Activated T-helper 1 cell treated with anti-CD3 and anti-CD28 coated beads, Interleukin-12 subunit alpha, Interleukin-12 subunit beta, Interleukin-2, Interleukin-4 antibody, amounts not matched to agents 30 ng/mL and 10 ng/mL and 1 ng/mL, durations not matched to agents 14 hours and 24 hours and 36 hours (primary cell): ENCODE results near the gene EYA3. TPM values are rescaled to one million over a fixed set of nuclear protein-coding genes. Genes with fewer than 3 reads are reported as not detected.

Experiments used
- DNase-seq: peaks from one replicate; pipeline ENCODE4 v3.0.0; 2021; ENCODE audit warnings: low spot score
- H3K27ac Mint-ChIP-seq: one replicate; pipeline ENCODE4 v1.8.0; 2021; ENCODE audit warnings: mild to moderate bottlenecking, mixed read lengths
- H3K27me3 Mint-ChIP-seq: one replicate; pipeline ENCODE4 v1.8.0; 2022; ENCODE audit warnings: mild to moderate bottlenecking, moderate library complexity, mixed read lengths; ENCODE audit not compliant: insufficient read depth
- H3K36me3 Mint-ChIP-seq: one replicate; pipeline ENCODE4 v1.8.0; 2021; ENCODE audit warnings: low read depth, mixed read lengths
- H3K4me1 Mint-ChIP-seq: one replicate; pipeline ENCODE4 v1.8.0; 2021; ENCODE audit warnings: low read depth, mixed read lengths
- H3K4me3 Mint-ChIP-seq: one replicate; pipeline ENCODE4 v1.8.0; 2021; ENCODE audit warnings: mild to moderate bottlenecking, moderate library complexity, mixed read lengths
- H3K9me3 Mint-ChIP-seq: one replicate; pipeline ENCODE4 v1.8.0; 2021; ENCODE audit warnings: mixed read lengths
- intact Hi-C: fragments of 100-400 bp; cut with micrococcal nuclease; formaldehyde crosslinking; loops from one replicate; pipeline ENCODE4 v1.15.1; 2024
- total RNA-seq: library from RNA; stranded (reverse); gene quantifications from 2 replicates; pipeline ENCODE4 v1.2.3, GENCODE V29; 2022

Gene EYA3
- total RNA-seq, 1 donor from 2014 or later, result 32.2 TPM

- no peak for DNase-seq
- Mint-ChIP-seq H3K4me3 (no peak overlapping the region), H3K36me3 (no peaks in the 10 kb centered on the region), H3K27ac (no peak overlapping the region), H3K4me1 (no peaks in the 10 kb centered on the region), H3K27me3 (peaks cover 13% of the 10 kb centered on the region), H3K9me3 (no peaks in the 10 kb centered on the region)
- intact Hi-C loops, result no loop called here
Measured at GRCh38 chr1:28104866-28105467, 16.6 kb upstream of the EYA3 start.

DNA sequence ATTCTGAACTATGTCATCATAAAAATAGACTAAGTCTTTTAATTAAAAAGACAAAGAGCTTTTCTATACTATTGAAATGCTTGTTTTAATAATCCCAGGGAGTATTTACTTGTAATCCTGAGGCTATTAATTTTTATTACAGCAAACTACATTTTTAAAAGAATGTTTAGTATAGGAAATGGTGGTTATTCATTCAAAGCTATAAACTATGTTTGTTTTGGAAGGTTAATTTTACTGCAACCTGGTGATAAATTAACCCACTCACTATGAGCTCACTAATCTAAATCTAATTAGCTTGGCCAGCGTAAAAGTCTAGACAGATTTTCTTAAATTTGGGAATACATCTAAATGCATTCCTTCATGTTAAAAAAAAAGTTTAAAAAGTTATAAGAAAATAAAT lies 13.8 kb upstream of the EYA3 start:
- DNase-seq, result no peak
- intact Hi-C loops, result no loop called here
- Mint-ChIP-seq H3K36me3 (no peaks in the 10 kb centered on the region), H3K27ac (no peak overlapping the region), H3K4me1 (peaks cover under 1% of the 10 kb centered on the region), H3K9me3 (no peaks in the 10 kb centered on the region), H3K4me3 (no peak overlapping the region), H3K27me3 (peaks cover 19% of the 10 kb centered on the region)

DNA sequence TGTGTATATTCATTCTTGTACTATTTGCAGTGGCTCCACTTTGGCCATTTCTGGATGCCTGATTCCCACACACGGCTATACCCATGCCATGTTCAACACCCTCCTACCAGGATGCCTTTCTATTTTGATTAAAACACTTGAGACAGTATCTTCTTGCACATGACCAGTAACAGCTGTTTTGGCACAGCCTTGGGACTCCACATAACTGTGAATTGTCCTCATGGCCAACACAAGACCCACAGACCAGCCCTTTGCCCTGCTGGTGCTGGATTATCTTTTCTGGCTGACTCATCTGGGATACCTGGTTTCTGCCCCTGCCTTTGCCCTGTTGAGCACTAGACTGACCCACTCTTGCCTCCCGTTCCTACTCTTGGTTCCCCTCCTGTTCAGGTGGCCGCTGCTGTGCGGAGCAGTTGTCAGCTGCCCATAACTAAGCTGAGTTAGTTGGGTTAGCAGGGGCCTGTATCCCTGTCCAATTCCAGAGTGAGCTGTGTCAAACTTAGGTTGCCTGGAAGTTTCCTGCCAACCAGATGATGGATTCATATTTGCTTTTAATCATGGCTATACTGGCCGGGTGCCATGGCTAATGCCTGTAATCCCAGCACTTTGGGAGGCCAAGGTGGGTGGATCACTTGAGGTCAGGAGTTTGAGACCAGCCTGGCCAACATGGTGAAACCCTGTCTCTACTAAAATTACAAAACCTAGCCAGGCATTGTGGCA lies 10.8 kb upstream of the EYA3 start:
- Mint-ChIP-seq H3K36me3 (no peaks in the 10 kb centered on the region), H3K27me3 (peaks cover 29% of the 10 kb centered on the region), H3K27ac (no peak overlapping the region), H3K4me3 (no peak overlapping the region), H3K4me1 (peaks cover 13% of the 10 kb centered on the region), H3K9me3 (no peaks in the 10 kb centered on the region)
- intact Hi-C loops, result no loop called here
- DNase-seq, result no peak

GRCh38 chr1:28097100-28097472 lies 8.7 kb upstream of the EYA3 start:
- intact Hi-C loops, result no loop called here
- H3K27me3 Mint-ChIP-seq, result peaks cover 38% of the 10 kb centered on the region
- no peak overlapping the region for H3K4me3 Mint-ChIP-seq
- H3K27ac Mint-ChIP-seq, result no peak overlapping the region
- H3K36me3 Mint-ChIP-seq, result no peaks in the 10 kb centered on the region
- H3K9me3 Mint-ChIP-seq, result no peaks in the 10 kb centered on the region
- peaks cover 13% of the 10 kb centered on the region for H3K4me1 Mint-ChIP-seq
- no peak for DNase-seq

- Mint-ChIP-seq H3K4me3 (no peak overlapping the region), H3K9me3 (no peaks in the 10 kb centered on the region), H3K27ac (no peak overlapping the region), H3K36me3 (no peaks in the 10 kb centered on the region), H3K27me3 (peaks cover 38% of the 10 kb centered on the region), H3K4me1 (peaks cover 13% of the 10 kb centered on the region)
- no peak for DNase-seq
- intact Hi-C loops, result no loop called here
Measured at GRCh38 chr1:28096210-28097099, 8.0 kb upstream of the EYA3 start.

DNA sequence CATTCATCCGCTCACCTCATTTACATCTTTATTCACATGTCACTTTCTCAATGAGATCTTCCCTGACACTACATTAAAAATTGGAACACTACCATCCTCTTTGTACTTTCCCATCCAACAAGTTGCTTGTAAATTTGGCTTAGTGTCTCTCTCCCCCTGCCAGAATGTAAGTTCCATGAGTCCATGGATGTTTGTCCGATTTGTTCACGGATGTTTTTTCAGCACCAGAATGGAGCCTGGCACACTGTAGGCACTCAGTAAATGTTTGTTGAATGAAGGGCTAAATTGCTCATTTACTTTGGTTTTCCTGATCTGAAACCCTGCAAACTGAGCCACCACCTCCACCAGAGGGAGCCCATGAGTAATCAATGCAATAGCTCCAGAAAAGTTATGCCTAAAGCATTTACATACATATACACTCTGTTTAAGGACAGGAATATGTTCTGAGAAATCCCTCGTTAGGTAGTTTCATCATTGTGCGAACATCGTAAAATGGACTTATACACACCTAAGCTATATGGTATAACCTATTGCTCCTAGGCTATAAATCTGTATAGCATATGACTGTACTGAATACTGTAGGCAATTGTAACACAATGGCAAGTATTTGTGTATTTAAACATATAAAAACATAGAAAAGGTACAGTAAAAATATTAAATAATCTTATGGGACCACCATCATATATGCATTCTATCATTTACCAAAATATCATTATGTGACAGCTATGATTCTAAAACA lies 2.8 kb upstream of the EYA3 start:
- Mint-ChIP-seq H3K27me3 (peaks cover 25% of the 10 kb centered on the region), H3K27ac (peak overlapping the region; percentile 11), H3K9me3 (no peaks in the 10 kb centered on the region), H3K36me3 (peaks cover 7% of the 10 kb centered on the region), H3K4me3 (peak overlapping the region; percentile 50), H3K4me1 (peaks cover 29% of the 10 kb centered on the region)
- peak; percentile 69 for DNase-seq
- intact Hi-C loops, result loop anchor here (1.0 to 2.0 kb wide), 4 partner anchors 22 to 141 kb away; no protein-coding TSS in a partner anchor

DNA sequence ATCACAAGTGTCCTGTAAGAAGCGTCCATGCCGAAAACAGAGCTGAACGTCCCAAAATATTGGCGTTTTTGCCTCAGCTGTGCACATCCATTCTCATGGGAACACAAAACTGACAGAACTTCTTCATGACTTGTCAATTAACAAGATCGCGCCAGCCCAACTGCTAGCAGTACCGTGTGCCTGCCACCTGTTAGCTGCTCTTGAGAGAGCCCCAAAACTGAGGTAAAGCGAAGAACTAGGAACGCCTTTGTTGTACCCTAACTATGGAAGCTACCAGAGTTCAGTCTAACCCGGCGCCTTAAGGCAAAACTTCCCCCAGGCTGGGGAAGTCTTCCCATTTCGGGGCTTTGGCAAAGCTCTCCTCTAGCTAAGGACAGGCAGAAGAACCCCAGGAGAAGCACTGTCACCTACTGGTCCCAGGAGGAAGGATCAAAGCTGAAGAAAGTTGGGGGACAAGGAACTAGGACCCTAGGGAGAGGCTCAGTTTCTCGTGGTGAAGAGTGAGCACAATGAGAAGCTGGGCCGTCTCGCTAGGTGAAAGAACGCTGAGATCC lies 719 bp downstream of the EYA3 start:
- DNase-seq, result no peak
- Mint-ChIP-seq H3K4me3 (peak overlapping the region; percentile 99), H3K36me3 (peaks cover 7% of the 10 kb centered on the region), H3K9me3 (no peaks in the 10 kb centered on the region), H3K4me1 (peaks cover 35% of the 10 kb centered on the region), H3K27me3 (no peaks in the 10 kb centered on the region), H3K27ac (peak overlapping the region; percentile 95)
- intact Hi-C loops, result loop anchor here (1.0 to 10.0 kb wide), 13 partner anchors 31 to 557 kb away; partner anchors contain the start of genes ATP5IF1, FAM76A, MED18 and RNU11

DNA sequence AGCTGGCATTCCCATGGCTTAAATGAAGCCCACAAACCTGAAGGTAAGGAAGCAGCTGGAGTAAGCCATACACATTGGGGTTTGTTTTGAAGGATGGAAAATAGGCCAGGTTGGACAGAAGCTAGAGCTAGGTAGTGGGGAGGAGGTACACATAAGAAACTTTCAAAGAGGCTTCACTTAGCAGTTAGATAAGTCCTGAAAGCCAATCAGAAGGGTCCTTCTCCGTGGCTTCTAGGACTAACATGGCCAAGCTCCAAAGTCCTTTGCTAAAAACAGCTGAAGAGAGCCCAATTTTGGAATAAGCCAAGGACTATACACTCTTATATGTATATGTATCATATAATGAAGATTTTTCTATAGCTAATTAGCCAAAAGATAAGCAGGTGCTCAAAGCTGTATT lies 1.8 kb downstream of the EYA3 start:
- Mint-ChIP-seq H3K27ac (no peak overlapping the region), H3K27me3 (no peaks in the 10 kb centered on the region), H3K4me1 (peaks cover 35% of the 10 kb centered on the region), H3K36me3 (peaks cover 7% of the 10 kb centered on the region), H3K9me3 (no peaks in the 10 kb centered on the region), H3K4me3 (peak overlapping the region; percentile 99)
- intact Hi-C loops, result loop anchor here (5.0 to 10.0 kb wide), 2 partner anchors 241 to 558 kb away; partner anchors contain the start of genes MED18, RNU11 and TAF12
- DNase-seq, result no peak

DNA sequence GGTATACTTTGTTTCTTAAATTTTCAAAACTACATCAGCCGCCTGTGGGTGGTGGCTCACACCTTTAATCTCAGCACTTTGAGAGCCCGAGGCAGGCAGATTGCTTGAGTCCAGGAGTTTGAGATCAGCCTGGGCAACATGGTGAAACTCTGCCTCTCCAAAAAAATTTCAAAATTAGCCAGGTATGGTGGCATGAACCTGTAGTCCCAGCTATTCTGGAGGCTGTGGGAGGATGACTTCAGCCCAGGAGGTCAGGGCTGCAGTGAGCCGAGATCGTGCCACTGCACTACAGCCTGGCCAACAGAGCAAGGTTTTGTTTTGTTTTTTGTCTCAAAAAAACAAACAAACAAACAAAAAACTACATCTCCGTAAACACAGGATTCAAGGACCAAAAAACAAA lies 3.3 kb downstream of the EYA3 start:
- Mint-ChIP-seq H3K27me3 (no peaks in the 10 kb centered on the region), H3K27ac (no peak overlapping the region), H3K36me3 (peaks cover 4% of the 10 kb centered on the region), H3K4me3 (no peak overlapping the region), H3K4me1 (peaks cover 28% of the 10 kb centered on the region), H3K9me3 (no peaks in the 10 kb centered on the region)
- no peak for DNase-seq
- intact Hi-C loops, result loop anchor here (5.0 to 10.0 kb wide), 2 partner anchors 242 to 560 kb away; partner anchors contain the start of genes MED18, RNU11 and TAF12

DNA sequence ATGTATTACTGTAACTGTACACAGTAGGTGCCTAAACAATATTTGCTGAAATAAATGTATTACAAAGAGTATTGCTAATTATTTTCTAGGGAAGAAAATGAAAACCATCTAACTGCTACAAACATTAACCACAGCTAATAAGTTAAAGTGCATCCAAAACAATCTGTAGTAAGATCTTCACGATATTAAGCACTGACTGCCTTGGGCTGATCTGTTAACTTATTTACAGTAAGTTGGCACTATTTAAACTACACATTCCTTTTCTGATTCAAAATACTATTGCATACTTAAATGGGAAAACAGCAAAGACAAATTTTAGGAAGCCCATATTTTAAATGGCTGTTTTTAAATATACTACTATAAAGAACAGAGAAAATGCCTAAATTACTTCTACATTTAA lies 4.5 kb downstream of the EYA3 start:
- peaks cover 10% of the 10 kb centered on the region for H3K36me3 Mint-ChIP-seq
- intact Hi-C loops, result loop anchor here (10.0 kb wide), 1 partner anchor 561 kb away; the partner anchor contains the start of genes RNU11 and TAF12
- H3K27ac Mint-ChIP-seq, result no peak overlapping the region
- H3K27me3 Mint-ChIP-seq, result no peaks in the 10 kb centered on the region
- H3K4me1 Mint-ChIP-seq, result peaks cover 27% of the 10 kb centered on the region
- no peak for DNase-seq
- no peak overlapping the region for H3K4me3 Mint-ChIP-seq
- no peaks in the 10 kb centered on the region for H3K9me3 Mint-ChIP-seq

- Mint-ChIP-seq H3K27me3 (no peaks in the 10 kb centered on the region), H3K4me3 (no peak overlapping the region), H3K4me1 (peaks cover 16% of the 10 kb centered on the region), H3K36me3 (peaks cover 13% of the 10 kb centered on the region), H3K9me3 (no peaks in the 10 kb centered on the region), H3K27ac (no peak overlapping the region)
- no peak for DNase-seq
- intact Hi-C loops, result no loop called here
Measured at GRCh38 chr1:28078680-28079626, 9.5 kb downstream of the EYA3 start.
